Transverse colon (tissue), 4 donors: ENCODE measurements around the gene CUTA. TPM values are rescaled to one million over a fixed set of nuclear protein-coding genes. Genes with fewer than 3 reads are reported as not detected.
A peak's percentile ranks its signal among the peaks of the same experiment; 100 is the strongest.

Source experiments
- DNase-seq: peaks from one replicate; pipeline ENCODE4 v3.0.0-alpha.2; 2019
- H3K27ac ChIP-seq, 4 donors: fragments of 200-600 bp; sonication (generic); 2 replicates each; pipeline ENCODE4 v1.5.1; 2016 to 2018; ENCODE audit warnings: inconsistent platforms in 4 of 4
- H3K27me3 ChIP-seq: fragments of 200-600 bp; sonication (generic); 2 replicates; pipeline ENCODE4 v1.5.1; 2017; ENCODE audit warnings: inconsistent platforms
- H3K36me3 ChIP-seq, 4 donors: fragments of 200-600 bp; sonication (generic); 2 replicates each; pipeline ENCODE4 v1.5.1; 2017 to 2019; ENCODE audit warnings: inconsistent platforms in 4 of 4
- H3K4me1 ChIP-seq, 4 donors: fragments of 200-600 bp; sonication (generic); 2 replicates each; pipeline ENCODE4 v1.5.1; 2017 to 2020; ENCODE audit warnings: inconsistent platforms in 4 of 4
- H3K4me3 ChIP-seq, 4 donors: fragments of 200-600 bp; sonication (generic); 1 replicate in 1 of 4; 2 replicates in 3 of 4; pipeline versions ENCODE4 v1.5.1 to v1.6.1; 2017 to 2019; ENCODE audit warnings: inconsistent platforms in 4 of 4
- H3K9me3 ChIP-seq, 2 donors: fragments of 200-600 bp; sonication (generic); 2 replicates each; pipeline ENCODE4 v1.5.1; 2017 to 2019; ENCODE audit warnings: inconsistent platforms in 2 of 2
- CTCF ChIP-seq, 5 experiments: fragments of 200-600 bp in 3 of 5; fragments of 450-650 bp in 2 of 5; sonication (generic) in 3 of 5; IDR thresholded peaks; 1 replicate in 2 of 5; 2 replicates in 3 of 5; pipeline ENCODE4 v1.5.1; 2016 to 2017; ENCODE audit warnings: antibody characterized with exemption in 5 of 5, inconsistent platforms in 3 of 5, mild to moderate bottlenecking in 2 of 5, moderate library complexity in 1 of 5
- EP300 ChIP-seq: sonication (generic); formaldehyde crosslinking; IDR thresholded peaks from one replicate; pipeline ENCODE4 v1.6.1; 2017; ENCODE audit warnings: antibody characterized with exemption, low read depth
- POLR2A ChIP-seq: fragments of 450-650 bp; IDR thresholded peaks from one replicate; pipeline ENCODE4 v1.6.1; 2016; ENCODE audit warnings: antibody characterized with exemption, mild to moderate bottlenecking, moderate library complexity
- POLR2AphosphoS5 ChIP-seq, 3 donors: sonication (generic); formaldehyde crosslinking; IDR thresholded peaks; one replicate each; pipeline ENCODE4 v1.6.1; 2016; ENCODE audit warnings: antibody characterized with exemption in 3 of 3
- WGBS, 2 donors: methylation state at CpG; one replicate each; pipeline ENCODE4 v1.1.5; 2018; ENCODE audit warnings: low coverage in 1 of 2; 5-methylcytosine and 5-hydroxymethylcytosine counted together
- in situ Hi-C, 4 donors: fragments of 200-750 bp; cut with MboI; loops; one replicate each; pipeline versions ENCODE4 v1.15.0 to v1.15.1; 2017; ENCODE audit warnings: low sequenced_read_pairs in 3 of 4, low pct_ligation_motif_present in 1 of 4, low pct_unique_long_range_greater_than_20kb in 1 of 4
- intact Hi-C: fragments of 100-400 bp; cut with DNase I; formaldehyde crosslinking; loops from one replicate; pipeline ENCODE4 v1.15.1; 2023; ENCODE audit warnings: low total_unique reads
- total RNA-seq, 4 donors: library from RNA; depleted of rRNA; stranded (reverse); fragments of >200 nt; gene quantifications; one replicate each; pipeline ENCODE4 v1.1.0, GENCODE V29; 2016

CUTA gene
- total RNA-seq, 4 donors from 2014 or later, result 18.9 to 134 (median 91.3) TPM

GRCh38 chr6:33458676-33459075, 40.8 kb upstream of the CUTA start:
- WGBS, 2 donors, result 66 to 79% methylated on average over 2 to 3 of the region's 3 CpGs
- no peaks in the 10 kb centered on the region for H3K27me3 ChIP-seq
- DNase-seq, result no peak
- intact Hi-C loops (no loop called here), in situ Hi-C loops (no loop called here)
- no peaks in the 10 kb centered on the region for H3K36me3 ChIP-seq
- H3K4me1 ChIP-seq, result peaks cover under 1 to 11% (median 9%) of the 10 kb centered on the region in 4 donors
- no peak overlapping the region for H3K4me3 ChIP-seq
- TF ChIP-seq POLR2AphosphoS5 (IDR thresholded peaks at IDR 0.05), result no peak
- H3K27ac ChIP-seq, result no peak overlapping the region
- H3K9me3 ChIP-seq, result no peaks in the 10 kb centered on the region

DNA sequence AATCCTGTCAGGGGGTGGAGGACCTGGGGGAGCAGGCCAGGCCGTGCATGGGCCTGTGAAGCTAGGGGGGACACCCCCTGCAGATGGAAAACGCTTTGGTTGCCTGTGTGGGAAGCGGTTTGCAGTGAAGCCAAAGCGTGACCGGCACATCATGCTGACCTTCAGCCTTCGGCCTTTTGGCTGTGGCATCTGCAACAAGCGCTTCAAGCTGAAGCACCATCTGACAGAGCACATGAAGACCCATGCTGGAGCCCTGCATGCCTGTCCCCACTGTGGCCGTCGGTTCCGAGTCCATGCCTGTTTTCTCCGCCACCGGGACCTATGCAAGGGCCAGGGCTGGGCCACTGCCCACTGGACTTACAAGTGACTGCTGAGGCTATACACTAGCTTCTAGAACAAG, 38.2 kb upstream of the CUTA start:
- H3K4me3 ChIP-seq, result no peak overlapping the region
- no peak for DNase-seq
- in situ Hi-C loops (no loop called here), intact Hi-C loops (no loop called here)
- H3K4me1 ChIP-seq, result peaks cover 6 to 20% (median 17%) of the 10 kb centered on the region in 4 donors
- no peak overlapping the region for H3K27ac ChIP-seq
- no peaks in the 10 kb centered on the region for H3K9me3 ChIP-seq
- H3K36me3 ChIP-seq, result no peaks in the 10 kb centered on the region
- 92% methylated on average over 12 of the region's 12 CpGs; no CpG with 5 or more reads in 1 of the 2 donors for WGBS, 2 donors
- TF ChIP-seq POLR2AphosphoS5 (IDR thresholded peaks at IDR 0.05), result no peak
- no peak for TF ChIP-seq CTCF (IDR thresholded peaks at IDR 0.05)
- no peak for TF ChIP-seq POLR2A
- no peak for TF ChIP-seq EP300
- H3K27me3 ChIP-seq, result no peaks in the 10 kb centered on the region

DNA sequence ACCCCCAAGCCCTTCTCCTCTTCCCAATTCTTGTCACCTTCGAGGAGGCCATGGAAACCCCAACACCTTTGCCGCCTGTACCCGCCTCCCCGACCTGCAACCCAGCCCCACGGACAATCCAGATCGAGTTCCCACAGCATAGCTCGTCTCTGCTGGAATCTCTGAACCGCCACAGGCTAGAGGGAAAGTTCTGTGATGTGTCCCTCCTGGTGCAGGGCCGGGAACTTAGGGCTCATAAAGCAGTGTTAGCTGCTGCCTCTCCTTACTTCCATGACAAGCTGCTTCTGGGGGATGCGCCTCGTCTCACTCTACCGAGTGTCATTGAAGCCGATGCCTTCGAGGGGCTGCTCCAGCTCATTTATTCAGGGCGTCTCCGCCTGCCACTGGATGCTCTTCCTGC, 37.1 kb upstream of the CUTA start:
- no peaks in the 10 kb centered on the region for H3K9me3 ChIP-seq
- TF ChIP-seq EP300, result no peak
- no peak for TF ChIP-seq POLR2A
- TF ChIP-seq CTCF (IDR thresholded peaks at IDR 0.05), result no peak
- TF ChIP-seq POLR2AphosphoS5 (IDR thresholded peaks at IDR 0.05), result no peak
- peaks cover 6 to 20% (median 17%) of the 10 kb centered on the region in 4 donors for H3K4me1 ChIP-seq
- peak overlapping the region; percentile 81 to 92 (median 82) for H3K27ac ChIP-seq
- intact Hi-C loops (no loop called here), in situ Hi-C loops (no loop called here)
- H3K36me3 ChIP-seq, result no peaks in the 10 kb centered on the region
- 57% methylated on average over 16 of the region's 16 CpGs; no CpG with 5 or more reads in 1 of the 2 donors for WGBS, 2 donors
- no peak for DNase-seq
- no peaks in the 10 kb centered on the region for H3K27me3 ChIP-seq
- H3K4me3 ChIP-seq, result peak overlapping the region; percentile 66 to 81 (median 67)

- Histone ChIP-seq H3K27me3 (no peaks in the 10 kb centered on the region), H3K4me1 (peaks cover 6 to 20% (median 17%) of the 10 kb centered on the region in 4 donors), H3K9me3 (no peaks in the 10 kb centered on the region), H3K4me3 (peak within 1 kb of the TSS; percentile 66 to 81 (median 67)), H3K36me3 (no peaks in the 10 kb centered on the region), H3K27ac (peak within 1 kb of the TSS; percentile 81 to 92 (median 82))
- no peak for TF ChIP-seq CTCF (IDR thresholded peaks at IDR 0.05)
- TF ChIP-seq EP300, result no peak
- peak; percentile 85 for TF ChIP-seq POLR2A
- peak; percentile 95 to 96 (median 96) for TF ChIP-seq POLR2AphosphoS5 (IDR thresholded peaks at IDR 0.05)
- DNase-seq, result peak; percentile 97
- in situ Hi-C loops (no loop called here), intact Hi-C loops (no loop called here)
- 0% methylated on average over 1 to 51 of the region's 65 CpGs for WGBS, 2 donors
These were observed 36.4 kb upstream of the CUTA start, which contains the start of gene ZBTB9 for GRCh38 chr6:33454009-33454946. Gene ZBTB9 (plus strand): TSS chr6:33454576. CDS start chr6:33455101, 525 bp downstream.
